Medulla oblongata (tissue), 1 donor: Measurements from ENCODE around the gene CCDC85B.

Source experiments
- DNase-seq: peaks from one replicate; pipeline ENCODE4 v3.0.0-alpha.2; 2015; ENCODE audit errors: extremely low spot score

CCDC85B gene

GRCh38 chr11:65907878-65908277 lies 17.4 kb downstream of the CCDC85B start:
- DNase-seq, result no peak

GRCh38 chr11:65911682-65912568 lies 21.5 kb downstream of the CCDC85B start:
- no peak for DNase-seq

GRCh38 chr11:65912845-65913244 lies 22.4 kb downstream of the CCDC85B start:
- no peak for DNase-seq

DNA sequence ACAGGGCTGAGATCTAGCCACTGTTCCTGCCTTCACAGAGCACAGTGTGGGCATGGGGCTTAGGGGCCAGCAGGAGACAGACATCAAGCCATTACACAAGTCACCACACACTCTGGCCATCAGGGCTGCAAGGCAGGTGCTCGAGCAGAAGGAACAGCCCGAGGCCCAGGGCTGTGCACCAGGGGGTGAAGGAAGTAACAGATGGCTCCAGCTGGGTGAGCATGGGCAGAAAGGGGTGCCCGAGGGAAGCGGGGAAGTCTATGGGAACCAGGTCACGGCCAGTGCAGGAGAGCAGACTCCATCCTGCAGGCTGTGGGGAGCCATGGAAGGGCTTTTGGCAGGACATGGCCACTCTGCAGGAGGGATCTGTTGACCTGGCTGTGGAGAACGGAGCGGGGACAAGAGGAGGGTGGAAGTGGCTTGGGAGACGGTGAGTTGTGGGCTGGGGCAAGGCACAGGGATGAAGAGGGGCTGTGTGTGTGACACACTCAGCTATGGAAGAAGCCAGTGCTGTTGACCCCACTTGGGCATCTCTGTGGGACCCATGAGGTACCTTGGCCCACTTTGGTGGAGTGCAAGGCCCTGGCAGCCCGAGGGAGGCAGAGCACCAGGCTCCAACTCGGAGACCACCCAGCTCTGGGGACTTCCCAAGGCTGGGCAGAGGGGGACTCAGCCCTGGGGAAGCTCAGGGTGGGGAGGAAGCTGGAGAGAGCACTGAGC lies 24.8 kb downstream of the CCDC85B start:
- DNase-seq, result no peak

- DNase-seq, result no peak
These were observed 25.4 kb downstream of the CCDC85B start for GRCh38 chr11:65915821-65916251.

- no peak for DNase-seq
These were observed 25.9 kb downstream of the CCDC85B start for GRCh38 chr11:65916391-65916790.

DNA sequence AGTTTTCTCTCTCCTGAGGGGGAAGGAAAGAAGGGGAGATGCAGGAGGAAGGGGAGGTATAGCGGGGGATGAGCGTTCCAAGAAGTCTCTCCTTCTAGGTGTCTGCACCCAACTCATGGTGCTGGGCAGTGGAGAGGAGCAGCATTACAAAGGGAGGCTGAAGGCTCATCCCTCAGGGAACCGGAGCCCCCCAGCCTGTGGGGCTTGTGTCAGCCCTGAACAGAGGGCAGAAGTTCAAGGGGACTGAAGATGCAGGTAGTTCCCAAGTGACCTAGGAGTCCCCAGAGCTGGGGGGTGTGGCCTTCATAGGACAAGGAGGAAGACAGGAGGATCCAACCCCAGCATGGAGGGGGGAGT lies 26.6 kb downstream of the CCDC85B start:
- no peak for DNase-seq

GRCh38 chr11:65917434-65918210 lies 27.1 kb downstream of the CCDC85B start:
- DNase-seq, result no peak

DNA sequence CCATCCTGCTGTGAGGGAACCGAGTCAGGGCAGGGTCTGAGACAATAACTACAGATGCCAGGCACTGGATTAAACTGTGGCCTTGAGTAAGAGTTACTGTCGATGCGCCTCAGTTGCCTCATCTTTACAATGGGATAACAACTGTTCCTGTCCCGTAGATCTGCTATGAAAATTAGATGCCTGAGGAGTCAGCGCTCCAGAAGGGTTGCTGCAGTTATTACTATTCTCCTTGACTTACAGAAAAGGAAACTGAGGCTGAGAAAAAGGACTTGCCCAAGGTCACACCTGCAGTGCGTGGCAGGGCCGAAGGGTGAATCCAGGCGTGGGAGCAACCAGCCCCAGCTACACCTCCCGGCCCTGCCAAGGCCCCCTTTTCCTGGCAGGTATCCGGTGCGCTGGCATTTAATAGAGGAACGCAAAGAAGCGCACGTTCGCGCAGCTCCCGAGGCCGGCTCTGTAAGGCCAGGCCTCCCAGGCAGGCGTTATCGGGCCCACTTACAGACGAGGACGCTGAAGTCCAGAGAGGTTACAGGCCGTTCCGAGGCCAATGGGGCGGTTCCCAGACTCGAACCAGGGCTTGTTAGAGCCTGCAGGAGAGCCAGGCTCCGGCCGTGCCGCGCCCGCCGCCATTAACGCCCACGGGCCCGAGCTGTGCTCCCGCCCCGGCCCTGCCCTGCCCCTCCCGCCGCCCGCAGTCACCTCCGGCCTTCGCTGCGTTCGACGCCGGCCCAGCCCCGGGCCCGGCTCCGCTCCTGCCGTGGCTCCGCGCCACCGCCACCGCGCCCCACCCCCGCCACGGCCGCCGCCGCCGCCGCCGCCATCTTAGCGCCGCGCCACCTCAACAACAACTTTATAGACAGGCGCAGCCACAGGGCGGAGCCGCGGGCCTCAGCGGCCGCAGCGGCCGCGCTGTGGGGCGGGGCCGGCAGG lies 28.0 kb downstream of the CCDC85B start, which contains the start of gene C11orf68:
Gene C11orf68, minus strand, starts transcription at position 852 of the 930 bp plus-strand sequence. Its CDS starts 31 bp downstream, at position 821.
- DNase-seq, result no peak

DNA sequence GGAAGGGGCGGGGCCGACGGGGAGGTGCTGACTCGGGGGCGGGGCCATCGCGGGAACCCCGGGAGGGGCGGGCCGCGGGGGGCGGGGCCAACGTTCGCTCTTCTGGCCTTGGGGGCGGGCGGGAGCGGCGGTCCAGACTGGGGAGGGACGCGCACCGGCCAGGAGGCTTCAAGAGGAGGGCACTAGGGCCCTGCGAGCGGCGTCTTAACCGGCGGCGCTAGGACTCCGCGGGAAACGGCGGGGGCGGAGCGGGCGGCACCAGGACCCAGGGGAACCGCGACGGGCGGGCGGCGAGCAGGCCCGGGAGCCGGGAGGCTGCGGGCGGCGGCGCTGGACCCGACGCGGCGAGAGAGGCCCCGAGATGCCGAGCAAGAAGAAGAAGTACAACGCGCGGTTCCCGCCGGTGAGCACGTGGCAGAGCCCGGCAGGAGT lies 28.7 kb downstream of the CCDC85B start, which contains the start of gene DRAP1:
Gene DRAP1, plus strand, starts transcription at position 286 of the 432 bp plus-strand sequence. Its CDS starts 76 bp downstream, at position 362.
- peak; percentile 99 for DNase-seq

GRCh38 chr11:65919573-65920371 lies 29.3 kb downstream of the CCDC85B start:
- DNase-seq, result no peak

DNA sequence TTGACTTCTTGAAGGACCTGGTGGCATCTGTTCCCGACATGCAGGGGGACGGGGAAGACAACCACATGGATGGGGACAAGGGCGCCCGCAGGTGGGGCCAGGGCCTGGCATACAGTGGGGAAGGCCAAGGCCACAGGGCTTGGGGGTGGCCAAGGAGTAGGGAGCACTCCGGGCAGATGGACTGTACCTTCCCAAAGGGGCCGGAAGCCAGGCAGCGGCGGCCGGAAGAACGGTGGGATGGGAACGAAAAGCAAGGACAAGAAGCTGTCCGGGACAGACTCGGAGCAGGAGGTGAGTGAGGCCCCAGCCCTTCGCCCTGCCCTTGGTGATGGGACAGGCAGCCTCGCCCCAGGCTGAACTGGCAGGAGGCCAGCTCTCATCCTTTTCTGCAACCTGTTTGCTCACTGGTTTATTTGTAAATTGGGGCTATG lies 29.9 kb downstream of the CCDC85B start:
- DNase-seq, result no peak

- no peak for DNase-seq
These were observed 30.6 kb downstream of the CCDC85B start for GRCh38 chr11:65921033-65921555.

DNA sequence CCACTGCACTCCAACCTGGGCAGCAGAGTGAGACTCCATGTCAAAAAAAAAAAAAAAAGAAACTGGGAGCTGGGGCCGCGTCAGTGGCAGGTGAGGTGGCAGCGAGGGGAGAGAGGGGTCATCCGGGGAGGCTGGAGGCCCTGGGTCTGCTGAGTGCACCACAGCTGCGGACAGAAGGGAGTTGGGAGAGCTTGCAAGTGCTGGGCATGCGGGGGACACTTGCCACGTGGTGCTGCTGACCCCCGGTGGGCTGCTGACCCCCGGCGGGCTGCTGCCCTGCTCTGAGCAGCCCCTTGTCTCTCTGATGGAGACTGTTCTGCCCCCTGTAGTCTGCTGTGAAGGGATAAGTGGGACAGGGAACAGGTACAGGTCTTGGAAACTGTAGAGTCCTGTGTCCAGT lies 31.4 kb downstream of the CCDC85B start:
- DNase-seq, result no peak

GRCh38 chr11:65922565-65922964 lies 32.1 kb downstream of the CCDC85B start:
- no peak for DNase-seq

GRCh38 chr11:65925397-65925796 lies 34.9 kb downstream of the CCDC85B start:
- DNase-seq, result no peak

GRCh38 chr11:65927904-65928397 lies 37.5 kb downstream of the CCDC85B start:
- DNase-seq, result peak; percentile 68

DNA sequence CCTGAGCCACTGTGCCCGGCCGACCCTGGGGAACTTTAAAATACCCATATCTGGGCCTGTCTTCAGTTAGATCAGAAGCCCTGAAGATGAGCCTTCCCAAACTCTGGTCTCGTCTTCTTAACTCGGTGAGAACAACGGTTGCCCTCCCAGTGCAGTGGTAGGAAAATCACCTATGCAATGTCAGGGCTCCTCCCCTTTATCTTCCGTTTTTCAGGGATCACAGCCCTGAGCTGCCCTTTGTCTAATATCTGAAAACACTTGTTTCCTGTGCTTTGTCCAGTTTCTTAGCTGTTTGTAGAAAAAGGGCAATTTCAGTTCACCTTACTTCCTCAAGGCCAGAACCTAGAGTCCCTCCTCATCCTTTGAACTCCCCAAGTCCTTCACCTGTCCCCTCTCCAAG lies 38.2 kb downstream of the CCDC85B start:
- no peak for DNase-seq

- DNase-seq, result no peak
These were observed 41.5 kb downstream of the CCDC85B start for GRCh38 chr11:65931773-65932557.
